ENCODE data around the gene BGN. TPM values are rescaled to one million over a fixed set of nuclear protein-coding genes. Genes with fewer than 3 reads are reported as not detected.

Gene BGN
- 90.8 TPM for total RNA-seq (ENCODE audit: insufficient read depth, low replicate concordance)

DNA sequence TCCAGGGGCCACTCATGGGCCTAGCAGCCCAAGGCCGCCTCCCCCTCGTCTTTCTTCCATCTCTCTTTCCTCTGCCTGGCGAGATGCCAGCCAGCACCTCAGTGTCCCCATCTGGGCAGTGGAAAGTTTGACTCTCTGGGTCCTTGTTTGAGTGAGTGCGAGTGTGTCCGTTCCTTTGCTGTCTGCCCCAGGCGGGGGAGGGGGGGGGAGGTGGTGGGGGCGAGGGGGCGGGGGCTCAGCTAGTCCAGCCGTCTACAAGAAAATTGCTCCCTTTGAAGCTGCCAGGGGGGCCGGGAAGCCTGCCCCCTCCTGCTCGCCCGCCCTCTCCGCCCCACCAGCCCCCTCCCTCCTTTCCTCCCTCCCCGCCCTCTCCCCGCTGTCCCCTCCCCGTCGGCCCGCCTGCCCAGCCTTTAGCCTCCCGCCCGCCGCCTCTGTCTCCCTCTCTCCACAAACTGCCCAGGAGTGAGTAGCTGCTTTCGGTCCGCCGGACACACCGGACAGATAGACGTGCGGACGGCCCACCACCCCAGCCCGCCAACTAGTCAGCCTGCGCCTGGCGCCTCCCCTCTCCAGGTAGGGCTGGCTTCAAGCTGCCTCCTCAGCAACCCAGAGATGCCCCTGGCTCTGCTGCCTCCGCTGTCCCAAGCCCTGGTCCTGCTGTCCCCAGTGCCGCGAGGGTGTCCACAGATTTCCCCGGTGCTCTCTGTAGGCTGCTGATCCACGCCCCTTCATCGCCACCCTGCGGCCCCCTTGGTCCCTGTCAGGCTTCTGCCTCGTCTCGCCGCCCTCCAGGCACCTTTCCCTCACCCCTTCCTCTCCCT is at the start of gene BGN:
TSS of gene BGN (plus strand) at position 440 of the 821 bp plus-strand sequence. CDS start 9,652 bp downstream, outside the sequence.
- peak; percentile 55 for DNase-seq (ENCODE audit: low spot score)

DNA sequence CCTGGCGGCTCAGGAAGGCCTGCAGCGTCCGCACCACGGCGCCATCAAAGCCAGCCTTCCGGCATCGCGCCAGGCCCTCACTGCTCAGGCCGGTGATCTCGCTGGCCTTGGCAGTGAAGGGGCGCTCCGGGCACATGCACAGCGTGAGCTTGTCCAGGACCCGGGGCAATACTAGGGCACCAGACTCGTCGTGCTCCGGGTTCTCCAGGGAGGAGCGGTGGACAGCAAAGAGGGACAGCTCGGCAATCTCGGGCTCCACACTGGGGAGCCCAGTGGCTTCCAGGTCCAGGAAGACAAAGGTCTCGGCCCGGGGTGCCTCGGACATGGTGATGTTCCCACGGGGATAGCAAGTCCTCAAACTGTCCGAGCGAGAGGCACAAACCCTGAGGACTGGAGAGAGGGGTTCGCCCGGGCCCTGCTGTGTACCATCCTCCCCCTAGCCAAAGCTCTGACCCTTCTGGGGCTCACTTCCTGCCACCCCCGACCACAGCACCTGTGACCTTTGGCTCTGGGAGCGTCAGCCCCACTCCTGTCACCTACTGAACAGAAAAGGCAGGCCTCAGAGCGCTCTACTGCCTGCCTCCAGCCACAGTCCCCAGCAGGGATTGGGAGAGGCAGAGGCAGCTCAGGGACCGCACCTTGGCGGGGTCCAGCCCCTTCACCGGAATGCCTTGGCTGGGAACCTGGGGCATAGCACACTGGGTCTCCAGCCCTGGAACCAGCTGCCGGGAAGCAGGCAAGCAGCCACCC is 49.5 kb upstream of the BGN start:
- no peak for DNase-seq (ENCODE audit: low spot score)

DNA sequence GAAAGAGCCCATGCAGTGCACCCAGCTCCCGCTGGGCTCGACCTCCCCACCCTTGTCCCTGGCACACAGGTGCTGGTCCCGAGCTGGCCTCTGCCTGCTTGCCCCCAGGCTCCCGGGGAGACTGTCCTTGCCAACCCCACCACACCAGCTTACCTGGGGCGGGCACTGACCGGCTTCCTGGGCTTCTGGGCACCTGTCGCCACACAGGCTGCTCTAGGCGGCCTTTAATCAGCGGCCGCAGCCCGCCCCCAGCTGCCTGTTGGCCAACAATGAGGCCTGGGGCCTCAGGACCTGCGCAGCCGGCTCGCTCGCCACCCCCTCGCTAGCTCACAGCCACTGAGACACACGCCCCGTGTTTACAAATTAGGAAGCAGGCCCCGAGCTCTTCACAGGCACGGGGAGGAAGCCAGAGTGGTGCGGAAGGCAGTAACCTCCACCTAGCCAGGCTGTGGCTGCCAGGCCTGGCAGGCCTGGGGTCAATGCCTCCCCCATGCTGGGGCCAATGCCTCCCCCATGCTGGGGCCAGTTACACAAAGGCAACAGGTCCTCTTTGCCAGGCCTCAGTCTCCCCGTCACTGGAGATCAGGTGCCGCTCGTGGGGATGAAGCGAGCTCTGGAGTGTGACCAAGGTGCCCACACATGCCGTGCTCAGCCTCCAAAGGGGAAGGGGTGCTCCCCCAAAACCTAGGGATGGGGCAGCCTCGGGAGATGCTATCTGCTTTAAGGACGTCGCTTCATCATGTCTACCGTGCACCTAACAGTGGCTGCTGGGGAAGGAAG is 48.7 kb upstream of the BGN start, which contains the start of gene TREX2:
TSS of gene TREX2 (minus strand) at position 201 of the 780 bp plus-strand sequence. CDS start 626 bp downstream, outside the sequence.
- DNase-seq (ENCODE audit: low spot score): no peak

DNA sequence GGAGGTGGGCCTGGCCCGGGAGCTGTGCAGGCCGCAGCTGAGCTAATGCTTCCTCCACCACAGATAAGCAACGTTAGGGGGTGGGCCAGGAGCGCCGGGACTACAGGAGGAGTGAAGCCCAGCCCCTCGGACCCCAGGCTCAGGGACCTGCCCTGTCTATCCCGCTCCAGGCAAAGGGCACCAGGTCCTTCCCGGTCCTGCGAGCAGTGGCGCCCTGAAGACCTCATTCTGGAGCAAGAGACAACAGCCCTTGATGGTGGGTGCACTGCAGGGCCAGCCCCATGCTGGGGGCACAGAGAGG is 48.2 kb upstream of the BGN start:
- DNase-seq (ENCODE audit: low spot score): no peak

DNA sequence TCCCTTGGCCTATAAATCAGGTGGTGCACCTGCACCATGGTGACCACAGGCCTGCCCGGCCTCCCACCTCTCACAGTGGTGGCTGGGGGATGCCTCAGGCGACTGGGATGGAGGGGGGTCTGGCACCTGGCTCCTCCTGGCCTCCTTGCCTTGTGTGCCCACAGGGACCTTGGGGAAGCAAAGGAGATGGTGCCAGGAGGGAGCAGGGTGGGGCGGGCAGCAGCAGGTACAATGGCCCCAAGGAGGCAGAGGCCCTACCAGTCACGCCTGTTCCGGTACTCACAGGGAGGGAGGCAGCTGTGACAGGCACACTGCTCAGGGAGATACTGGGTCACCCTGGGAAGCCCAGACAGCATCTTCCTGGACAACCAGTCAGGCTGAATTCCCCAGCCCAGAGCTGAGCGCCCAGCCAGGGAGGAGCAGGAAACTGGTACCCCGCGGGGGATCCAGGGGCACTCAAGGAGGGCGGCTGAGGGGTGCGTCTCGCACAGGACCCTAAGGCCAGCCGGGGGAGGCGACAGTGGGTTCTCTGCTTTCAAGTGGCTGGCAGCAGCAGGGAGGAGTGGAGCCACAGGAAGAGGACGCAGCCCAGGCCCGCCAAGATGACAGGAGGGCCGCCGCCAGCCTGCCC is 47.7 kb upstream of the BGN start:
- DNase-seq (ENCODE audit: low spot score): no peak

DNA sequence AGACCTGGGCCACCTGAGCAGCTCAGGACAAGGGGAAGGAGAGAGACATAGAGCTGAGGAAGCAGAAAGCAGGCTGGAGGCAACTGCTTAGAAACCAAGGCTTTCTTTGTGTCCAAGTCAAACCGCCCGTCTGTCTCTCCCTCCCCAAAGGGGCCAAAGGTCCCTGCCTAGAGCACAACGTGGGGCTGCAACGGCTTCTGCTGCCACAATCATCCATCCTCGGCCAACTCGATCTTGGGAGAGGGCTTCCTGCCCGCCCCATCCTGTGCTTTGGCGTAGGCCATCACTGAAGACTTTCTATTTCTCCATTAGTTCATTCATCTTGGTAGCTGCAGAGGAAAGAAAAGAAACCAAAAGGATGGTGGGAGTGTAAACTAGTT is 47.2 kb upstream of the BGN start:
- DNase-seq (ENCODE audit: low spot score): no peak

DNA sequence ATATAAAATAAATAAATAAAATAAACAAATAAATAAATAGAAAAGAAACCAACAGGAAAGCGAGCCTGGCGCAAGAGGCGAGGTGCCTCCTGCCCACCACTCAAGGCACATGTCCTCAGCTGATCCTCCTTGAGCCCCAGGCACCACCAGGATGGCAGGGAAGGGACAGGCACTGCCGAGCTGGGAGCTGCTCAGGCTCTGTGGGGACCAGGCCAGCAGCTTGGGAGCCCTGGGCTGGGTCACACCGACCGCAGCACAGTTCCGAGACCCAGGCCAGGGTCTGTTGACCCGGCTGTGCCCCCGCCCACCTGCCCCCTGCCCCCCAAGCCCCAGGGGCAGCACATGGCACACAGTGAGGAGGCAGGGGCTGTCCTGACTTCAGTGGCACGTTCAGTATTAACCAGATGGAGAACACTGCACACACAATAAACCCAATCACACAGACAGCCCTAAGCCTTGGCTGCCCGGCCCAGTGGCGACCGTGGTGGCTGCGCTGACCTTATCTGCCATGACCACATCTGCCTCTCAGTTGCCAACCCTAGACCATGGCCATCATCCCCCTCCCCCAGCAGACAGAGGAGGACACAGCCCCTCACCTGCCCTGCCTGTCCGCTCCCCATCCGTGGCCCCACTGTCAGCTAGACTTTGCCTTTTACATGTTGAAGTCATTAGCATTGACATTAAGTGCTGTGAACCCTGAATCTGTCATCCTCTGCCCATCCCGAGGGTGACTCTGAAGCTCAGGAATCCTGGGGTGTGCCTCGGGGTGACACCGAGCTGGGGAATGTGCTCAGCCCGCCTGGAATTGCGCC is 46.0 kb upstream of the BGN start:
- DNase-seq (ENCODE audit: low spot score): no peak

DNA sequence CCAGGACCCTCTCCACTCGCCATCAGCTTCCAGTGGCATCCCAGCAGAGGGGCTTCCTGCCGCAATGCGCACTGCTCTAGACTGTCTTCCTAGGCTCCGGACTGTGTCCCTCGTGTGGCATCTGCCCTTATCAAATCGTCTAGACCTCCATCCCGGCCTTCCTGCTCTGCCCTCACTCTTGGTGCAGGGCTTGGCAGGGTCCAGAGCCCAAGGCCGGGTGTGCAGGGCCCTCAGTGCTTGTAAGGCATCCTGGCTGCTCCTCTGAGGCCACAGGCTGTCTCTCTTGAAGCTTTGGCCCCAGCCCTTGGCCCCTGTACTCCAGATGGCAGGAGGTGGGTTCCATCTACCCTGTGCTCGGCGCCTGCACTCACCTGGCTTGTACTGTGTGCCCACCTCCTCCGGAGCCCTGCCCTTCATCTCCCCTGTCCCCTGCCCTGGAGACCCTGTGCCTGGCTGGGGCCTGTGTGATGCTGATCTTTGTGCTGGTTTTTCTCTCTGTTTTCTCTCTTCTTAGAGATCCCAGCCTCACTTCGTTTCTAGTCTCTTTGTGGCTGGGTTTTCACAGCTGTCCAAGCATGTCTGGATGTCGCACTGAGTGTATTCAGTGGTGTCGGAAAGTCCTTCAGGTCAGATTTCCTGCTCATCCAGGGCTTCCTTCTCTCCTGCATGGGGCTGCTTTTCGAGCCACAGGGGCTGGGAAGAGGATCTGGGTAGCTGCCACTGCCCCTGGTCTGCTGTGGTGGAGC is 45.2 kb upstream of the BGN start:
- DNase-seq (ENCODE audit: low spot score): no peak

DNA sequence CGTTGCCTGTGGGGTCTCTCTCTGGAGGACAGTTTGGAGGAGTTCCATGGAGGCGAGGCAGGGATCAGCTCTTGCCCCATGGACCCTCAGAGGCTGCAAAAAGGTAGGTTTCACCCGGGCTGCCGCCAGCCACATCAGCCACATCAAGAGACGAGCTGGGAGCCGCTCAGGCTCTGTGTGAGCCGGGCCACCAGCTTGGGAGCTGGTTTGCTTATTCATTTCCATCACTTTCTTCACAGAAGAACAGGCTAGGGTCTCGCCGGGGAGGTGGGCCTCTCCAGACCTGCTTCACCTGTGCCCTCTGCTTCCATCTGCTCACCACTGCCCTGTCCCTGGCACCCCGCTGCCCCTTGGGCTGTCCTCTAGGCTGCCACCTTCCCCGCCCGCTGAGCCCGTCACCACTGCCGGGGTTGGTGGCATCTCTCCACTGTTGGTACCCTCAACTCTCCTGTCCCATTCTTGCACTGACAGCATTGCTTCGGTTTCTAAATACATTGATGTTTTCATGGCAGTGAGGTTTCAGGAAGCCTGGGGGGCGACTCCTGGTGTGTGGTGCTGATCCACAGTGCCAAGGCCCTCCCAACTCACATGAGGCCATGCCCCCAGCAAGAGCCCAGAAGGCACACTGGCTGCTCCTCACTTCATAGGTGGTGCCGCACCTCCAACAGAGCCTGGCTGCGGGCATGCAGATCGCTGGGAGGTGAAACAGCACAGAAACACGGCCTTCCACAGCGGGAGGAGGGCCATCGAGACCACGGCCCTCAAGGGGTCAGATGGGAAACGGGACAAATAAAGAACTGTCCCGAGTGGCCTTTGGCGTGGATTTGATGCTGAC is 44.4 kb upstream of the BGN start:
- no peak for DNase-seq (ENCODE audit: low spot score)

DNA sequence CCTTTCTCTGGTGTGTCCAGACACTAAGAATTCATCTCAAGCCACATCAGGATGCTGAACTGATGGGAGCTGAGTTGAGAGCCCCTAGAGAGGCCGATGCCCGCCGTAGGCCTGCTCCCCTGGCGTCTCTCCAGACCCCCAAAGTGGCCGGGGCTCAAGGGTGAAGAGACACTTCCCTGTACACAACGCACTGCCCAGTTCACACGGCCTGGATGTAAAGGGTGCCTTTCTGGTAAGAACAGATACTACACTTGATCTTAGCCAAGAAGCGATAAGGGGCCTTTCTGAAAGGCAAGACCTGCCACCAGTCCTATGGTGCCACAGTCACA is 43.9 kb upstream of the BGN start:
- DNase-seq (ENCODE audit: low spot score): no peak

DNA sequence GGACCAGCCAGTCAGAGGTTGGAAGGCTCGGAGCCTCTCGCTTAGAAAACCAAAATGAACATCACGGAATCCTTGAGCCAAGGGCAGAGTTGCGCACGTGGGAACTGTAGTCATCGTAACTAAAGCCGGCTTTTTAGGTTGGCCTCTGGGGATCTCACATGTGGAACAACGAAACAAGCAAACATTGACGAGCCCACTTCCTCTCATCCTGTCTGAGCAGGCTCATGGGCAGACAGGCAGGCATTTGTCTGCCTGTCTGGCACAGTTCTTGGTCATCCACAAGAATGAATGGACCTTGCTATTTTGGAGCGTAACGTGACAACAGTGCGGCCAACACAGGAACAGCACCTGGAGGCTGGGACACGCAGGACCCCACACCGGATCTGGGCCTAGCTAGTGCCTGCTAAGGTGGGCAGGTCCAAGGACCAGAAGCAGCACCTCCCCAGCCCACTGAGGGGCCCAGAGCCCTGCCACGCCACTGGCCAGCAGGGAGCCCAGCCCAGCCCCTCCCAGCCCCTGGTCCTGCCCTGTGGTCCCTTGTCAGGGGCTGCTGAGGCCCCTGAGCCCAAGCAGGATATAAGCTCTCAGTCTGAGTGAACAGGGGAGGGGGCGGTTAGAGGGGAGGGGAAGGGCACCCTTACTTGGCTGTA is 39.8 kb upstream of the BGN start:
- no peak for DNase-seq (ENCODE audit: low spot score)

DNA sequence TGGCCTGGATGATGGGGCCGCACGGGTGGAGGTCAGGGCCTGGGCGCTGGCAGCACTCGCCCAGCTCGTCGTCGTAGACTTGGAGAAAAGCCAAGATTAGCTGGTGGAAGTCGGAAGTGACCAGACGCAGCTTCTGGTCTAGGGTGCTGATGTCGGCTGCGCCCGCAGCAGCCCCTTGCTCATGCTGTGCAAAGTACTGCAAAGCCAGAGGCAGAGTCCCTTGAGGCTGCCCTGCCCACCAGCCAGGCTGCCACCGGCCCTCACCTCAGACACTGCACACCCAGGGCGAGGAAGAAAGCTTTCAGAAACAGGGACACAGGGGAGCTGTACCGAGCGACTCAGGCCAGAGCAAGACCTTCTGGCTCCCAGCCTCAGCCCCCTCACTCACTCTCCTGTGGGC is 39.2 kb upstream of the BGN start:
- no peak for DNase-seq (ENCODE audit: low spot score)

DNA sequence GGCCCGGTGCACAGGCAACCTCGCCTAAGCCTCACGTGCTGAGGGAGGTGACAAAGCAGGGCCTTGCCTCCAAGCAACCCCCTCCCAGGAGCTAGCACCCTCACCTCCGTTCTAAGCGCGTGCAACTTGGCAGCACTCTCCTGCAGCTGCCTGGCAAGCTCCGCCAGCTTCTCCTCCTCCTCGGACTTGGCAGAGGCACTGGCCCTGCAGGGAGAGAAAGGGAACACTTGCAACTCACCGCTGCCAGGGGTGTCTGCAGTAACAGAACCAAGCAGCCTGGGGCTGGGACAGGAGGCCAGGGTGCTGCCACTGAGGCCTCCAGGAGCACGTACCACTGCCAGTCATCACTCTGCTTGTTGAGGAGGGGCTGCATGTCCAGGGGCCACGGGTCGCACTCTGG is 38.6 kb upstream of the BGN start:
- no peak for DNase-seq (ENCODE audit: low spot score)

DNA sequence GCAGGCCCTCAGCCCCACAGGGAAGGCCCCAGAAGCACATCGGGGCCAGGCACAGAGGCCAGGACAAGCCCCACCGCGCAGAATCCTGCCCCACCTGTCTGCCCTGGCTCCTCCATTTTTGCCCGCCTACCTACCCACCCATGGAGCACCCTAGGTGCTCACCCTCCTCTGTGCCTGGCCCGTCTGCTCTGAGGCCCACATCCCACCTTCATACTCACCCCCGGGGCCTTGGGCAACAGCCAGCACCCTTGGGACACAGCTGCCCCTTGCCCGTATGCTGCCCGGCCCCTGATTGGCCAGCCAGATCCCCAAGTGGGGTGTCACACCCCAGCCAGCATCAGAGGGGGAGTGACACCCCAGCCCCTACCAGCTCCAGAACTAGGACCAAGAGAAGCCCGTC is 38.1 kb upstream of the BGN start:
- no peak for DNase-seq (ENCODE audit: low spot score)

DNA sequence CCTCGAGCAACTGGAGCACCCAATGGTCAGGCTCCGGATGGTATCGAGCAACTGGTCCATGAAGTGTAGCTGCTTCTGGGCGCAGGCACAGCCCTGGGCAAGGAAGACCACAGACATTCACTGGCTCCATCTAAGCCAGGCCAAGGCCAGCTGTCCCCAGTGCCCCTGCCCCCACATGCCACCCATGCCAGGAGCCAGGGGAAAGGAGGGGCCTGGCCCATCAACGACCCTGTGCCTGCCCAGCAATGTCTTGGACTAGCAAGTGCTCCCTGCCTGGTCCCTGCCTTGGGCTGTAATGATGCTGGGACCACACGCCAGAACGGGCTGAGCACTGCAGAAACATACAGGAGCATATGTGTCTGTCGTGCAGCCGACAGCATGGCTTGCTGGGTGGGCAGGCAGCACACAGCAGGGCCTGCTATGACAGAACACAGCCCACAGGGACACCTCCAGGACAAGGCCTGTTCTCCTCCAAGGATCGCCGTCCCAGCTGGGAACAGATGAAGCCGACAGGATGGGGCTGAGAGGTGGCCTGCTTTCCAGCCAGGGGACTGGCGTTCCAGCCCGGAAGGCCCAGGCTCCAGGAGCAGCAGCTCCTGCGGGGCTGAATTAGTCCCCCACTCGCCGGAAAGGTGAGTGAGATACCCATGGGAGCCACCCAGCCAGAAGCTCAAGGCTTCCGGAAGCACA is 37.5 kb upstream of the BGN start:
- no peak for DNase-seq (ENCODE audit: low spot score)

DNA sequence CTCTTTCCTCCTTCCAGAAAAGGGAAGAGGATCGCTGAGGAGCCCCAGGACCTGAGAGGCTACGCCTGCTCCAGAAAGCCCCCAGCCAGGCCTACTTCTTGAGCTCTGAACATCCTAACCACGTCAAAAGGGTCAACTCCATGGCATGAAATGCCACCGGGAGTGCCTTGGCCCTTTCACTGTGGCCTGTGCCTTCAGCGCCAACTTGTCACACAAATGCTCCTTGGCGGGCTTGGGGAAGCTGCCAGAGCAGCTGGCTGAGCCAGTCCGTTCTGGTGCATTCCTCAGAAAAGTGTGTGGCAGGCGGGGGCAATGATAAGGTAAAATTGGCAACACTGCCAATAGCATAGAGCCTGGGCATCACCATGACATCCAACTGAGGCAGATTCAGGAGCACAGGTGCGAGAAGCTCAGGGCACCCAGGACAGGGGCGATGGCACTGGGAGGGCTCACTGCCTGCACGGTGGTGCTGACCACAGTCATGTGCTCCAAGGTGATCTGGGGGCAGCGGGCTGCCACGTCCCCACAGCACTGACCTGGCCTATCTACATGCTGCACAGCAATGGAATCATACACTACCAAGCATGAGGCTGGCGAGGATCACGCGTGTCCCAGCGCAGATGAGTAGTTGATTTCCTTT is 36.8 kb upstream of the BGN start:
- no peak for DNase-seq (ENCODE audit: low spot score)

DNA sequence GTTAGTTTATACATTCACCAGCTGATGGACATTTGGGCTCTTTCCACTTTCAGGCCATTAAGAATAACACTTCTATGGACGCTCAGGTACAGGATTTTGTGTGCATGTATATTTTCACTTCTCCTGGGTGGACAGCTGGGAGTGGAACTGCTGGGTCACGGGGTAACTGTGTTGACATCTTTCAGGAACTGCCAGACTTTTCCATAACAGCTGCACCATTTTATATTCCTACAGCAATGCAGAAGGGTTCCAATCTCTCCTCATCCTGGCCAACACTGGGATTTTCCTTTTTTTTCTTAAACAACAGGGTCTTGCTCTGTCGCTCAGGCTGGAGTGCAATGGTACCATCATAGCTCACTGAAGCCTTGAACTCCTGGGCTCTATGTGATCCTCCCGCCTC is 36.3 kb upstream of the BGN start:
- DNase-seq (ENCODE audit: low spot score): no peak

DNA sequence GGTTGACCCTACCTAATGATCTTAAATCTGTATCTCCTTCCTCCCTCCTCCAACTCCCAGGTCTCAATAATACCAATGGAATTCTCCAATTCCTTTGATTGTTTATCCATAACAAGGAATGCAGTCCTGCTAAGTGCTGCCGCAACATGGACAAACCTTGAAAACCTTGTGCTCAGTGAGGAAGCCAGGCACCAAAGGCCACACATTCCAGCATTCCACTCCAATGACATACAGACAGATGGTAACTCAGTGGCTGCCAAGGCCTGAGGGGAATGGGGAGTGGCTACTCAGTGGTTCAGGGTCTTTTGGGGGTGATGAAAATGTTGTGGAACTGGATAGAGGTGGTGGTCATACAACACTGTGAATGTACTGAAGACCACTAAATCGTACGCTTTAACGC is 34.8 kb upstream of the BGN start:
- peak; percentile 40 for DNase-seq (ENCODE audit: low spot score)
